Measurements from ENCODE around the gene HCRT. TPM values are rescaled to one million over a fixed set of nuclear protein-coding genes. Genes with fewer than 3 reads are reported as not detected.
A peak's percentile ranks its signal among the peaks of the same experiment; 100 is the strongest.
"Not testable (repeated sequence)": the region's sequence is repeated elsewhere in the genome, so short reads cannot be mapped to it uniquely, and the experiment has no call there.

The HCRT gene
- total RNA-seq, 2 donors from 2014 or later: not detected

DNA sequence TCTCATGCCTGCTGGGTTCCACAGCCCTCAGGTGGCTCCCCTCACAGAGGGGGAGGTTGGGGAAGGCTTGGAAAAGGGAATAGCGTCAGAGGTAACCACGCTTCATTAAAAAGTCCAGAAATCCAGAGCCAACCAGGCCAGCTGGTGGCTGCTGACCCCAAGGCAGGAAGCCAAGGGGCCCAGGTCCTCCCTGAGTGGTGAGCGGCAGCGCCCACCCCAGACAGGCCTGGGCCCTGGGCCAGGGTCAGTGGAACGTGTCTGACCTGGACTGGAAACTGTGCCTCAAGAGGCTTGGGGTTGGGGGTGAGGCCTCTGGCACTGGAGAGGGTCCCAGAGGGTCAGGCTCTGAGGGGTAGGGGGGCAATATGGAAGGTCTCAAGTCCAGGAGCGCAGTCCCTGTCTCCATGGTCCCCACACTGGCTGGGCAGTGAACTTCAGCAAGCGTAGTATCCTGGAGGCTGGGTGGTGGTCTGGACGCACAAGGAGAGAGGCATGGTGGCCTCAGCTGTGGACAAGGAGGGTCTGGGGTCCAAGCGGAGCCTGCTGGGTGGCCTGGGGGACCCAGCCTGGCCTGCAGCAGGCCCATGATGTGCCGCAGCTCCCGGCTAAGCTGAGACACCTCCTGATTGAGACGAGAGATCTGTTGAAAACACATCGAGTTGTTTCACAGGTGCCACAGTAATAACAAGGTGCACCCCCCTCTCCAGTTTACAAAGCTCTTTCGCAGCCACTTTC is 25.3 kb downstream of the HCRT start:
- ATAC-seq (no peak), DNase-seq (no peak)
- intact Hi-C loops (cut with DNase I): no loop called here

DNA sequence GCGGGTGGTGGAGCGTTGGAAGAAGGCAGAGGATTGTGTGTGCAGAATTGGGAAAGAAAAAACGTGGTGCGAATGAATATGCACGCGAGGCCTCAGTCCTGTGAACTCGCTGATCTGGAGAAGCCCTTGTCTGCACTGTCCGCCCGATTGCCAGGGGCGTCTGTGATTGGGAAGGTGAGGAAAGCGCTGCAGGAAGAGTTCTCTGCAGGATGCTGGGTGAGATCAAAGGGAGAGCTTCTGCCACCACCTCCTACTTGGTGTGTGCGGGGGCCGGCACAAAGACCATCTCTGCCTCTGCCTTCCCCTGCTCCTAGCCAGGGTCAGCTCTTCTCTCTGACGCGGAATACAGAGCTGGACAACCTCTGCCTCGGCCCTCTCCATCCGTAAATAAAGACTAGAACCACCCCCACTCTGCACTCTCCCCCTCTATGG is 29.6 kb downstream of the HCRT start:
- DNase-seq: no peak
- intact Hi-C loops (cut with DNase I): no loop called here
- no peak for ATAC-seq

DNA sequence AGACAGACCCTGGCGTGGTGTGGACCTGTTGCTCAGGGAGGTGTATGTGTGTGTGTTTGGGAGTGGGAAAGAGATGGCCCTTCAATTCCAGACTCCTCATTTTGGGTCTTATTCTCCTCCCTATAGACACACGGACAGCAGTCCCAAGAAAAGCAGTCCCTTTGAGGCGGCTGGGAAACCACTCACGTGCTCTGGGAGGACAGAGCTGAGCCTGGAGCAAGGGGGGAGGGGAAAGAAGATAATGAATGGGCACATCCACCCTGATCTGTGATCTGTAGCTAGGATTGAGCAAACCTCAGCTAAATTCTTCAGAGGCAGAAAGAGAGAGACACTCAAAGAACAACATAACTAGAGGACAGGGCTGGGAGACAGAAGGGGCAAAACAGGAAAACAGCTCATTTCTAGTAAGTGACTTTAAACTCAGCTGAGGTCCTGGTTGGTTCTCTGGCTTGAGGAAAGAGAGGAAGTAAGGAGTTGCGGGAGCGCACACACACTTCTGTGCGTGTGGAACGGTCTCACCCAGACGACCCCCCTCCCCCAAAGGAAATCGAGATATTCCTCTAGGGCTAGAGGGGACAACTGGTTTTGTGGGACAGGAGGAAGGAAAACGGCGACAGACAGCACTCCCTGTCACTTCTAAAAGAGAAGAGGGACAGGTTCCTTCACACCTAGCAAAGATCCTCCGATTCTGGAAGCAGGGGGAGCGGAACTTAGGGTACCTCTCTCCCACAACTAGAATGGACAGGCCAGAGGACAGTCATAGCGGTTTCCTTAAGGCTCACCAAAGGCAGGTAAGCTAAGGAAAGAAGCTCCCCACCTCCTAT is 31.1 kb downstream of the HCRT start:
- intact Hi-C loops (cut with DNase I): no loop called here
- no peak for DNase-seq
- ATAC-seq: peak in 1 of 2 donors; percentile 1

DNA sequence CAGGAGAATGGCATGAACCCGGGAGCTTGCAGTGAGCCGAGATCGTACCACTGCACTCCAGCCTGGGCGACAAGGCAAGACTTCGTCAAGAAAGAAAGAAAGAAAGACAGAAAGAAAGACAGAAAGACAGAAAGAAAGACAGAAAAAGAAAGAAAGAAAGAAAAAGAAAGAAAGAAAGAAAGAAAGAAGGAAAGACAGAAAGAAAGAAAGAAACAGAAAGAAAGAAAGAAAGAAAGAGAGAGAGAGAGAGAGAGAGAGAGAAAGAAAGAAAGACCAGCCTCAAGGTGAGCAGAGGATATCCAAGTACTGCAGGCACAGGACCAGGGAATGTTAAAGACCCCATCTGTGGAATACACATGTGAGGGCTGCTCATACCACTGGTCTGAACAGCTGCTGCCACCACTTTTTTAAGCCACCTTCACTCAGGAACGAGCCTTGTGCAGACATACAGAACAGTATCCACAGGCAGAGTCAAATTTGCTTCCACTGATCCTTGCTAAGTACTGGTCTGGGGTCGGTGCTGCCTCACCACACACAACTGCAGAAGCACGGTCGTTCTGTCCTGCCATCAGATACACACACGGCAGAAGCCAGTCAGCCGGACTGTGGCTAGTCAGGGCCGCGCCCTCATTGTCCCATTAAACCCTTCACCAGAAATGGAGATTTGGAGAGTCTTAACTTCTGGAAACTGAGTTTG is 38.2 kb downstream of the HCRT start:
- DNase-seq (no peak), ATAC-seq (no peak)
- intact Hi-C loops (cut with DNase I): no loop called here

DNA sequence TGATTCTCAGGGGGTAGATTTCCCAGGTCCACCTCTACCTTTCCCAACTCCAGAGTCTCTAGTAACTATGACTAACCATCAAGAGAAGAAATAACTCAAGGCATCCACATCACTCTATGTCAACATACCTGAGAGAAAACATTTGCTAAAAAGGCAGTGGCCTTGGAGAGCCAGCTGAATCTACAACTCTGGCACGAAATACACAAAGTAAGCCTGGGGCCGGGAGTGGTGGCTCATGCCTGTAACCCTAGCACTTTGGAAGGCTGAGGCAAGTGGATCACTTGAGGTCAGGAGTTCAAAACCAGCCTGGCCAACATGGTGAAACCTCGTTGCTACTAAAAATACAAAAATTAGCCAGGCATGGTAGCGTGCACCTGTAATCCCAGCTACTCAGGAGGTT is 42.1 kb downstream of the HCRT start:
- ATAC-seq; DNase-seq; intact Hi-C loops (cut with DNase I): not testable (repeated sequence)

DNA sequence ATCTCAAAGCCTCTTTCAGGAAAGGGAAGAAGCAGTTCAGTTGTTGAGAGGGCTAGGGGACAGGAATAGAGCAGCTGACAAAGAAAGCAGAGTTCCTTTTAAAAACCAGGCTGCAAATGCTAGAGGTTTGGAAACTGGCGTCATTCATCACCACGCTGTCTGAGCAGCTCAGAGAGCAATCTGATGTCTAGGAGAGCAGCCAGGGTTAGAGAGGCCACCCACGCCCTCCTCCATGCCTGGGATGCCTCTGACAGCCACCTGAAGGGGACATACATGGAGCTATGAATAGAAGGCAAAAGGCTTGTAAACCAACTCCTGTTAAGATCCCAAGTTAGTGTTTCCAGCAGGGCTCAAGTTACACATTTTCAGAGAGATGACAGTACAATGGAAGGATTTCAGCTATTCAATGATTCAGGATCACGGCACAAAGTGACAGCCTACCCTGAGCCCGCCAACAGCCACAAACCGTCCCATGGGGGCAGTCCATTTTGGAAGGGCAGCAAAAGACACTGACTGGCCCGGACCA is 42.8 kb downstream of the HCRT start:
- DNase-seq (no peak), ATAC-seq (peak; percentile 67 to 82)
- intact Hi-C loops (cut with DNase I): no loop called here

DNA sequence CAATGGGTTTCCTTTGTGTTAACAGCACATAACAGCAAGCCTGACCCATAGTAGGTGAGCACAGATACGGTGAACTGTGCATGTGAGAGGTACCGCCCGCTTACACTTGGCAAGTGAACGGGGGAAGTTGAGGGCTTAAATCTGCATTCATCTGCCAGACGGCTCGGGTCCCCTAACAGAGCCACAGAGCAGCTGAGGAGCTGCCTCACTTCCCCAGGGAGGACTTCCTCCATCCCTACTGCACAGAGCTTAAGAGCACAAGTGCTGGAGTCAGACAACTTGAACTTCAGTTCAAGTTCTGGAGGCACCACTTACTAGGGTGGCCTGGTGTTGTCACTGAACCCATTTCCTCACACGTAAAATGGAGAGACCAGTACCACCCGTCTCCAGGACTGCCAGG is 43.9 kb downstream of the HCRT start:
- intact Hi-C loops (cut with DNase I): no loop called here
- DNase-seq (no peak), ATAC-seq (peak in 1 of 2 donors; percentile 21)

DNA sequence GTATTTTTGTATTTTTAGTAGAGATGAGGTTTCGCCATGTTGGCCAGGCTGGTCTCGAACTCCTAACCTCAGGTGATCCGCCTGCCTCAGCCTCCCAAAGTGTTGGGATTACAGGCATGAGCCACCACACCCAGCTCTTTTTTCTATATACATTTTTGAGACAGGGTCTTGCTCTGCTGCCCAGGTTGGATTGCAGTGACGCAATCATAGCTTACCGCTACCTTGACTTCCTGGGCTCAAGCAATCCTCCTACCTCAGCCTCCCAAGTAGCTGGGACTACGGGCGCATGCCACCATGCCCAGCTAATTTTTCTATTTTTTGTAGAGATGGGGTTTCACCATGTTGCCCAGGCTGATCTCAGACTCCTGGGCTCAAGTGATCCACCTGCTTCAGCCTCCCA is 44.6 kb downstream of the HCRT start:
- intact Hi-C loops (cut with DNase I); ATAC-seq; DNase-seq: not testable (repeated sequence)

DNA sequence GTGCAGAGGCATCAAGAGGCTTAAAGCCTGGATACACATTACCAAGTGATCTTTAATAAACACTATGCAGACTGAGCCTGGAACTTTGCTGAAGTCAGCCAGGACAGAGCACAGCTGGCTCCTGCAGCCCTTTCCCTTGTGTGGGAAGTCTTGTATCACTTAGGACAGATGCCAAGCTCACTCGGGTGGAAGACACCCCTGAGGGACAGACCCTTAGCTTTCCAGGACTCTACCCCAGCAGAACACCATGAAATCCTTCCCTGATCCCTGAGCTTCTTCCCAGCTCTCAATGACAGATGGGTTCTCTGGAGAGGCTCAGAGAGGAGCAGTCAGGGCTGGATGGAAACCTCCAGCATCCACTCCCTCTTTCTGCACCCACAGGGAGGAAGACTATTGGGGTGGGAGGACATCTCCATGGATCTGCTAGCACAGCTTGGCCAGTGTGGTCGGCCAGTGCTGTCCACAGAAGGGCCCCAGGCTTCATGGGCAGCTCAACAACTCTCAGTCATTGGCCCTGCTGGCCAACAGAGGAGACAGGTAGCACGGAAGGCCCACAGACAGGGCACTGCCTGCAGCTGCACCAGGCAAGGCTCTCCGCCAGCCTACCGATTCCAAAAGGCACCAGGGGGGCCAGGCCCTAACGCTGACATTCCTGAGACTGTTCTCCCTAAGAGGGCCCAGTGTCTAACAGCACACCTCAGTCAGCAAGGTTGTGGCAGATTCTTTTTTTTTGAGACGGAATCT is 46.3 kb downstream of the HCRT start:
- ATAC-seq: no peak
- DNase-seq: no peak

DNA sequence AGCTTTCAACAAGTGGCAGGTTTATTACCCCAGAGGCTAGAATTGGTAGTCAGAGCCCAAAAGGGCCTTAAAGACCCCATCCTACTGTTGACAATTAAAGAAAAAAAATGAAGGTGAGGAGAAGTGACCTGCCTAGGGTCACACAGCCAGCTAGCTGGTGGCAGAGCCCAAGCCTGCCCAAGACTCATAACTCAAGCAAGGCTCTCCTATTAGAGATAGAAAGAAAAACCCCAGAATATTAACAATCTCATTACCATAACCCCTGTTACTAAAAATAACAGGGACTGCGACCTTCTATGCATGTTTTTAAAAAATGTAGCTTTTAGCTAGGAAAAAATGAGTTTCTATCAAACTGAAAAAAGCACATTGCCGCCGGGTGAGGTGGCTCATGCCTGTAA is 48.6 kb downstream of the HCRT start:
- intact Hi-C loops (cut with DNase I): no loop called here
- DNase-seq (no peak), ATAC-seq (no peak)

More for the DNA sequence above, 46.3 kb downstream of the HCRT start:
- intact Hi-C loops (cut with DNase I): no loop called here

DNA sequence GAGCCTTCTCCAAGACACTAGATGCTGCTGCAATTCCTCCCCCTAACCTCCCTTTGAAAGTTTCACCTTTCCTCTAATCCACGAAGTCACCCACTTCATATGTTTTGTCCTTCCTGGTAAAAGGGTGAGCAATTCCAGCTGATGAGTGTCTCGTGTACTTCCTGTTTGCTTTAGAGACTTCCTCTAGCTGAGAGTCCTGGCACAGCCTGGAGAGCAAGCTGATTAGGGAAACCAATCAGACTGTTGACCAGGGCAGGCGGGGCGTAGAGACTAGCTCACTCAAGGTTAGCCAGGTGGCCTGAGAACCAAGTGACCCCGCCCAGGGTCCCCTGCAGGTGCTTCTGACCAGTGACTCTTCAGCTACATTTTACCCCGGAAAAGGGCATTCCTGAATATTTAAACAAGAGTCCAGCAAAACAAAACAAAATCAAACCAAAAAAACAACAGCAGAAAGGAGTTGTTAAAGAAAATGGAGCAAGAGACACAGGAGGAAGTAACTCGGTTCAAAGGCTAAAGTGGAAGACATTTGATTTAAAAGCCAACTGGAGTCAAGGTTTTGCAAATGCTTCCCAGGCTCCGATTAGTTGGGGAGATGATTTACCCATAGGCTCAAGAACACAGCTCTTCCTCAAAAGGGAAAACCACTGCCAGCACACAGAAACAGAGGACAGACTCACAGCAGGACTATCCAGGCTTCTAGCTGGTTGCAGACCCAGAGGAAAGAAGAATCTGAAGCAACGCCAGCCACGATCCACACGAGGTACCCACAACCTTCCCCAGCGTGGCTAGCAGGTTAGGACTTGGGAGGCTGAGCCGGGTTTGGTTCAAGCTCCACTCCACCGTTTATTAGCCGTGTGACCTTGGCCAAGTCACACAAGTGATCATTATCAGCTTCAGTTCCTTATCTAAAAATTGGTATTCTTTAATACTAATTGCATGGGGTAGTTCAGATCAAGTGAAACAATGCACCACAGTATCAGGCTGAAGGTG is 49.3 kb downstream of the HCRT start:
- ATAC-seq (peak; percentile 86), DNase-seq (peak; percentile 80)
- intact Hi-C loops (cut with DNase I): no loop called here

DNA sequence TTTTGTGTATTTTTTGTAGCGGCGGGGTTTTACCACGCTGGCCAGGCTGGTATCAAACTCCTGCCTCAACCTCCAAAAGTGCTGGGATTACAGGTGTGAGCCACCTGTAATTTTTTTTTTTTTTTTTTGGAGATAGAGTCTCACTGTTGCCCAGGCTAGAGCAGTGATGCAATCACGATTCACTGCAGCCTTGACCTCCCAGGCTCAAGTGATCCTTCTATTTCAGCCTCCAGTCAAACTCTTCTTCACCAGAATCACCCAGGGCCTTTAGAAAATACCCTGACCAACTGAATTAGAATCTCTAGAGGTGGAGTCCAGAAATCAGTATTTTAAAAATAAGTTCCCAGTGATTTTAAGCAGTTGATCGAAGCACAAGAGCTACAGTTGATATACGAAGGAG is 50.1 kb downstream of the HCRT start:
- intact Hi-C loops (cut with DNase I): no loop called here
- DNase-seq (no peak), ATAC-seq (no peak)

Other genes starting within 250 kb of the HCRT start
- gene CNP, start 218.7 kb downstream of the HCRT start, total RNA-seq: 10 to 100 TPM; 40.3 to 43.7 TPM
- gene DNAJC7, start 168.0 kb downstream of the HCRT start, total RNA-seq: 10 to 100 TPM; 57.5 to 73.9 TPM
- gene NKIRAS2, start 165.4 kb downstream of the HCRT start, total RNA-seq: 10 to 100 TPM; 35.3 to 45.9 TPM
- under 1 TPM; 0.68 to 0.94 TPM for gene C17orf113, start 134.9 kb downstream of the HCRT start, total RNA-seq
- under 1 TPM; 0.13 to 0.27 TPM for gene ZNF385C, start 87.0 kb downstream of the HCRT start, total RNA-seq
- 1 to 10 TPM; 6.4 to 6.7 TPM for gene DHX58, start 72.7 kb downstream of the HCRT start, total RNA-seq
- gene KAT2A, start 64.1 kb downstream of the HCRT start, total RNA-seq: 10 to 100 TPM; 19.8 to 23.4 TPM
- gene HSPB9, start 62.6 kb downstream of the HCRT start, total RNA-seq: under 1 TPM in 1 of 2 donors, not detected in 1; 0.24 TPM
- gene RAB5C, start 30.5 kb downstream of the HCRT start, total RNA-seq: 10 to 100 TPM; 68.2 to 72.6 TPM
- under 1 TPM; 0.18 to 0.21 TPM for gene KCNH4, start 4.3 kb downstream of the HCRT start, total RNA-seq
- gene GHDC, start 9.0 kb upstream of the HCRT start, total RNA-seq: 10 to 100 TPM; 10.4 to 11.7 TPM
- gene STAT5B, start 90.9 kb upstream of the HCRT start, total RNA-seq: 10 to 100 TPM; 42.4 to 46.2 TPM
- 10 to 100 TPM; 38.1 to 40.6 TPM for gene STAT5A, start 103.0 kb upstream of the HCRT start, total RNA-seq
- 100 to 1,000 TPM; 106 to 241 TPM for gene STAT3, start 203.0 kb upstream of the HCRT start, total RNA-seq
- gene CAVIN1, start 237.8 kb upstream of the HCRT start, total RNA-seq: 100 to 1,000 TPM; 258 to 297 TPM